Dedifferentiated amniotic fluid mesenchymal stem cell (primary cell): ENCODE data around the gene MTARC2.
"Not testable (repeated sequence)": the region's sequence is repeated elsewhere in the genome, so short reads cannot be mapped to it uniquely, and the experiment has no call there.

Experiments used
- DNase-seq: peaks from one replicate; pipeline ENCODE4 v3.0.0-alpha.2; 2016; ENCODE audit errors: extremely low spot score

The MTARC2 gene

DNA sequence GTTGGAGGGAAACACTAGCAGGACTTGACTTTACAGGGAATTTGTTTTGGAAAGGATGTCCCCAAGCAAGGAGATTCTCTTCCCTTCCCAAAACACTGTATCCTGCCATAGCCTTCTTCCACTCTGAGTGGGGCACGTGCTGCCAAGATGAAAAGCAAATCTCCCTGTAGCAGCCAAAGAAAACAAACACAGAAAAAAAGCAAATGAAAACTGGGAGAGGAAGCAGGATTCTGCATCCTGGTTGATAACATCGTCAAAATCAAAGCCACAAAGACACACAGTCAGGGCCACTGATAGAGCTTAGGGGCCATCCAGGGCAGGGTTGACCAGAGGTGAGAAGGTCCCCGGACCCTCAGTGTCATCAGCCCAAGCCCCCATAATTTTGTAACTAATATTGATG, 16.0 kb upstream of the MTARC2 start:
- DNase-seq = no peak

DNA sequence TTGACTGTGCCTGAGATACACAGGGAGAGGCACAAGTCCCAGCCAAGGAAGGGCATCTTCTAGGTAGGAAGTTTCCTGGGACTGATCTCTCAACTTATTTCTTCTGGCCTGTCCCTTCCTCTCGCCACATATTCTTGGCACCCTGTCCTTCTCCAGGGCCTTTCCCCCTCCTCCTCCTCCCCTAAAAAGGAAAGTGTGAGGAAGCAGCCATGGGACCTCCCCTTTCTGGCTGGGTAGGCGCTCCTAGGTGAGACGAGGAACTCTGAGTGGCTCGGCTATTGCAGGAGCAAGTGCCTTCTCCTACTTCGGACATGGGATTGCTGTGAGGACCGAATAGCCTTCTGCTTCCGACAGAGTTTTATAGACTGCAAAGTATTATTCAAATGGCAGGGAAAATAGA, 15.5 kb upstream of the MTARC2 start:
- no peak for DNase-seq

DNA sequence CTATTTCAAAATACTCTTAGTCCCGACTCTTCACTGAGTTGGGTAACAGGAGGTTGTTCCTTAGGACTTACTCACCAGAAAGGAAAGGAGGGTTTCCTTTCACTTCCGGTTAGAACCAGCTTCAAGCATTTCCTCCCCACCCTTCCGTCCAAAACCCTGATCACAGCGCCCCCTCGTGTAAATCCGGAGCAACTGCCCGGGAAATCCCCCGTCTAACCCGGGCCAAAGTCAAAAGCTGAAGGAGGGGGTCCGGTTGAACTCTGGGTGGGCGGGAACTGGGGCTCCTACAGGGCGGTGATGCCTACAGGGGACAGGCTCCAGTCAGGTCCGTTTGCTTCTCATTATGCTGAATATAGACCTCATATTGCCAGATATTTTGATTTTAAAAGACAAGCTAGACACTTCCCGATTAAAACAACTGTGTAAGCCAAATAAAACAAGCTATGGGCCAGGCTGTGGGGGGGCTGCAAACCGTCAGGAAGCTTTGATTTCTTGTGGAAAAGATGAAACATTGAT, 15.0 kb upstream of the MTARC2 start:
- DNase-seq = peak; percentile 86

DNA sequence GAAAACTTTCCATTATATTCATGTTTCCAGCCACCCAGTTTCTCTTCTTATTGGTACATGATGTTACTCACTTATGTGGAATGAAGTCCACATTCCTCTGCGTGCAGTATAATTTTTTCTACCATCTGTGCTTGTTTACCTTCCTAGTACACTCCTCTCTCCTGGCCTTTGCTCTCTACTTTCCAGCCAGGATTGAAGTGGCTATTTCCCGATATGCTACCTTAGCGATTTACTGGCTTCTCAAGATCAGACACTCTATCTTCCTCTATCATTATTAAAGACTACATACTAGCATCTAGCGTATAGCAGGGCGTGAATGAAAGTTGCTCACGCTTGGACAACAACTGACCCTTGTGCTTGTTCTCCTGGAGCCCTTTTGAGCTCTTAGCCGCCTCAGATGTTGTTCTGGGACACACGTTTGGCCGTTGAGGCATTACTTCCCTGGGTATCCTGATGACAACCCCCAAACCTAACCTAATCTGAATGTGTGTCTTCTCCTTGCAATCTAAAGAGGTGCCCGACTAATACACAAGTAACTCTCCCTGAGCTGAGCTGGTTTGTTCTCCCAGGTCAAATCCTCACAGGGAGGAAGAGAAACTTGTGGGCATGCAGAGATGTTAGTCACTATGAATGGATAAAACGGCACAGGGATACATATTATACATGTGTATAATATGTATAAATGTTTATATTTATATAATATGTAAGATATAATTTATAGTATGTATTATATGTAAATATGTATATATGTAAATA, 13.4 kb upstream of the MTARC2 start:
- DNase-seq = peak; percentile 55

DNA sequence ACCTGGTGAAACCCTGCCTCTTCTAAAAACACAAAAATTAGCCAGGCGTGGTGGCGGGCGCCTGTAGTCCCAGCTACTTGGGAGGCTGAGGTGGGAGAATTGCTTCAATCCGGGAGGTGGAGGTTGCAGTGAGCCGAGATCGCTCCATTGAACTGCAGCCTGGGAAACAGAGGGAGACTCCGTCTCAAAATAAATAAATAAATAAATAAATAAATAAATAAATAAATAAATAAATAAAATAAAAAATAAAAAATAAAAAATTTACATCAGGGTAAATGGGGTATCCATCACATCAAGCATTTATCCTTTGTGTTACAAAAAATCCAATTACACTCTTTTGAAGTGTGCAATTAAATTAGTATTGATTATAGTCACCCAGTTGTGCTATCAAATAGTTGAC, 11.8 kb upstream of the MTARC2 start:
- DNase-seq = not testable (repeated sequence)

DNA sequence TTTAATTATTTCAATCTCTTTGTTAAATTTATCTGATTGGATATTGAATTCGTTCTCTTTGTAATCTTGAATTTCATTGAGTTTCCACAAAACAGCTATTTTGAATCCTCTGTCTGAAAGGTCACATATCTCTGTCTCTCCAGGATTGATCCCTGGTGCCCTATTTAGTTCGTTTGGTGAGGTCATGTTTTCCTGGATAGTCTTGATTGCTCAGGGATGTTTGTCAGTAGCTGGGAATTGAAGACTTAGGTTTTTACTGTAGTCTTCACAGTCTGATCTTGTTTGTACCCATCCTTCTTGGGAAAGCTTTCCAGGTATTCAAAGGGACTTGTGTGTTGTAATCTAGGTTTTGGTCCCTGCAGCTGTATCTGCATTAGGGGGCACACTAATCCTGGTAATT, 6.8 kb upstream of the MTARC2 start:
- DNase-seq = no peak

DNA sequence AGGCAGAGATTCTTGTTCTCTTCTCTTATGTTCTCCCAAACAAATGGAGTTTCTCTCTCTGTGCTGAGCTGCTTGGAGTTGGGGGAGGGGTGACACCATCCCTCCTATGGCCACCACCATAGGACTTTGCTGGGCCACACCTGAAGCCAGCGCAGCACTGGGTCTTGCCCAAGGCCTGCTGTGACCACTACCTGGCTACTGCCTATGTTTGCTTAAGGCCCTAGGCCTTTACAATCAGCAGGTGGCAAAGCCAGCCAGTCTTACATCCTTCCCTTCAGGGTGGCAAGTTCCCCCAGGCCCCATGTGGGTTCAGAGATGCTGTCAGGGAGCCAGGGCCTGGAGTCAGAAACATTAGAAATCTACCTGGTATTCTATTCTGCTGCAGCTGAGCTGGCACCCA, 6.3 kb upstream of the MTARC2 start:
- DNase-seq = no peak

DNA sequence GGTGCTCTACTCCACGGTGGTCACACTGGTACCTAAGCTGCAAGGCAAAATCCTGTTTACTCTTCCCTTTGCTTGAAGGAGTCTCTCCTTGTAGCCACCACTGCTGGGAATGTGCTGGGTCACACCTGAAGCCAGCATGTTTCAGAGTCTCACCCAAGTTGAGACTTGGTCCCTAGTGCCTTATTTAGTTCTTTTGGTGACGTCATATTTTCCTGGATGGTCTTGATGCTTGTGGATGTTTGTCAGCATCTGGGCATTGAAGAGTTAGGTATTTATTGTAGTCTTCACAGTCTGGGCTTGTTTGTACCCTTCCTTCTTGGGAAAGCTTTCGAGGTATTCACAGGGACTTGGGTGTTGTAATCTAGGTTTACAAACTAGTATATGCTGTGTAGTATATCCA, 5.6 kb upstream of the MTARC2 start:
- DNase-seq = no peak

DNA sequence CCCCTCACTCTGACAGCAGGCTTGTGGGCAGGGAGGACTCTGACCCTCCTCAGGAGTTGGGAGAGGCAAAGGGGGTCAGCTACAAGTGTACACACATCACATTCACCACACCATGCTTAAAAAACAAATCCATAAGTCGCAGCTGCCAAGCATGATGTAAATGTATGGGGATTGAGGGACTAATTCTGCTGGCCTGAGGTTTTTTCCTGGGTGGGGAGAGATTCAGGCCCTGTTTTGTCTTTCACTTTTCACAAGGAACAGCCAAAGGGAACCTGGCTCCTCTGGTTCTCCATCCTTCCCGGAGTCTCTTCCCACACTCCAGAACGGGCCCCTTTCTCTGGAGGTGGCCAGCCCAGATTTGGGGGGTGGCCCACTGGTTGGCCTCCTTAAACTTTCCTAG, 1.3 kb upstream of the MTARC2 start:
- DNase-seq = no peak

DNA sequence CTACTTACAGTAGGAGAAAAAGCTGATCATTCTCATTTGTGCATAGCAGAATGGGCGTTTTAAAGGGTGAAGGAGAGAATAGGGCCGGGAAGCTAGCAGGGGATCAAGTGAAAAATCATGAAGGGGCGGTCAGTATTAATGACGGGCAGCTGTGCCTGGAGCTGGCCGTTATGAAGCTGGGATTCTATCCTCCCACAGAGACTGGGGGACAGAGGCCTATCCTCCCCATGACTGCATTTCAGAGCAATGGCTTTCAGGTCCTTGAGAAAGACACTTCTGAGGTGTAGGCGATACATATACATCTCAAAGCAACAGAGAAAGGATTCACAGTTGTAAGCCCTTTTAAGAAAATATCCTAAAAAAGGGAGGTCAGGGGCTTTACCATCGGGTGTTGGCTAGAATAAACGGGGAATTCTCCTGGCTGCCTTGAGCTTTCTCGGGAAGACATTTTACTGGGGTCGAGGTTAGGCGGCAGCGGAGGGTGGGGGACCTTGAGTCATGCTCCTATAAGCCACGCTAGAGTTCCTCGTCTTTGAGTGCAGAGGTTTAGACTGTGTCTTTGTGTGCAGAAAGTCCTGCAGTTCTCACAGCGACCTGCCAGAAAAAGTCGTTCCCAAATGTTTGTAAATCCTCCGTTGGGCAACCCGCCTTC, 559 bp upstream of the MTARC2 start:
- no peak for DNase-seq

DNA sequence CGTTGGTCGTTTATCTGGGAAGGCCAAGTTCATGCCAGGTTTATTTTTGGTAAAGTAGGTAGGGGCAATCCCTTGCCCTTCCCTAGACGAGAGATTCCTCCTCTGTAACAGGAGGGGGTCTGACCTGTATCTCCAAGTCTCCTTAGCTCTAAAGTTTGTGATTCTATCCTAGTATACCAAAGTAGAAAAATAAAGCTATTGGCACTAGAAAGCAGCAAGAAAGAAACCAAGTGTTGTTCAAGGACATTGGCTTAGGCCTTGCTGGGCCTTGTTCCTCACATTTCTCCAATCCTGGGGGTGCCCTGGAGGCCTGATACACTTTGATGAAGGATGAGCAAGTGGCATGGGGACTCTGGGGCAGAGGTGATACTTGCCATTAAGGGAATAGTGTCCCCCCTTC, 814 bp downstream of the MTARC2 start:
- DNase-seq = no peak

DNA sequence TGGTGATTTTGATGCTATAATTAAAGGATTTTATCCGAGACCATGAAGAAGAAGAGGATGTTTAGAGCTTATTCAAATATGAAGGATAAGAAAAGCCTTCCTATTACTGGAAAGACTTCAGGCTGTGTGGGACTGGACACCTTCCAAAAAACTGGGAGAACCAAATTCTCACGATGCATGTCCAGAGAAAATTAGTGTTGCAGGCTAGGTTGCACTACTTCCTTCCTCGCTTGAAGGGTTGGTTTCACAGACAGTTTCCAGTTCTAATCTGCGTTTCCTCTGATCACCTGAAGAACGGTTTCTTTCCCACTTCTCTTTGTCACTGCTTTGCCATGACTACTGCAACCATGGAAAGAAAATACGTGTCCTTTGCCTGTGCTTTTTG, 2.0 kb downstream of the MTARC2 start:
- DNase-seq = no peak

DNA sequence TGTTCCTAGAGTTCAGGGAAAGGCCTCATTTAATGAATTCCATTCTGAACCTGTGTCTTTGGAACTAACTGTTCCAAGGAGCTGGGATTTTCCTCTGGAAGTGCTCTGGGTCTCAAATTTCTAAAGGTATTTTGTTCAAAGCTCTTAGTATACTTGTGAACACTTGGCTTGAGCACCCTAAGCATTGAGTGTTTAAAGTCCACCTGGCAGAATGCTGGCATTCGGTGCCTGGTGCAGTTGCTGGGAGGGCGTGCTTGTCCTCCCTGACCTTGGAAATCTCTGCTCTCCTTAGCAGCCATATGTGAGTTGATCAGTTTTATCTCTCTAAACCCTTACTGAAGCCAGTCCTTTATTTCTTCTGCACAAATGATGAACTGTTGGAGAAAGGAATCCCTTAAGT, 3.0 kb downstream of the MTARC2 start:
- no peak for DNase-seq

DNA sequence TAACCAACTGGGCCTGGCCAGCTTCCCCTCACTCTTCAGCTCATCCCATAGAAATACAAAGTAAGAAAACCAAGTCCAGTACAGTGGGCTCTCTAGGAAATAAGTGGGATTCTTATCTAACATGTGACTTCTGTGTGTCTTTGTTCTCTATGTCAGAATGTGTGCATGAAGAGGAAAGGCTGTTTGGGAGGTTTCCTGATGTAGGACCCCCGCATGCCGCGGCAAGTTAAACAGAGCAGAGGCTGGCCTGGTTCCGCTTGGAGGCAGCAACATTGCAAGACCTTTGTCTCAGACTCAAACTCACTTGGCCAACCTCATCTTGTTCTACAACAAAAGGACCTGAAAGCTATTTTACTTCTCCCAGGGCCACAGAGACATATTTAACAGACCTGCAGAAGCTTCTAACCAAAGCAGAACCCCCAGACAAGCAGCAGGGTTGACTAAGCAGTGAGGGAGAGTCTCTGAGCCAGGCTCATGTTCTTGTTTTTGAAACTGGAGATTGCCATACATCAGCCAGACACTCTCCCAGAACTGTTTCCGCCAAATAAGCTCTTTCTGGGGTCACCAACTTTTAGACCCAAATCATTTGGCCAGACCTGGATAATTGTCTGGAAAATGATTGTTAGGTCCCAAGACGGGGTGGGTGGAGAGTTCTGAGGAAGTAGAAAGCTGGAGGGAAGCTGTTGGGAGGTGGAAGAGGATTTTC, 6.2 kb downstream of the MTARC2 start:
- no peak for DNase-seq

DNA sequence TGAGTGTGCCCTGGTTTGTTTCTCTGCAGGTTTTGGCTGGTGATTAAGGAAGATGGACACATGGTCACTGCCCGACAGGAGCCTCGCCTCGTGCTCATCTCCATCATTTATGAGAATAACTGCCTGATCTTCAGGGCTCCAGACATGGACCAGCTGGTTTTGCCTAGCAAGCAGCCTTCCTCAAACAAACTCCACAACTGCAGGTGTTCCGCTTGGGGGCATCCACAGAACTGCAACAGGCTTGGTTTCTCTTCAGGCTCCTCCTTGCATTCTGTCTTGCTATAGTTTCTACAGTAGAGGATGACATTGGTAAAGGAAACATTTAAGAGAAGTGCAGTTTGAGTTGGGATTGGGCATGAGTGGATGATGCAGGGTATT, 6.8 kb downstream of the MTARC2 start:
- no peak for DNase-seq

DNA sequence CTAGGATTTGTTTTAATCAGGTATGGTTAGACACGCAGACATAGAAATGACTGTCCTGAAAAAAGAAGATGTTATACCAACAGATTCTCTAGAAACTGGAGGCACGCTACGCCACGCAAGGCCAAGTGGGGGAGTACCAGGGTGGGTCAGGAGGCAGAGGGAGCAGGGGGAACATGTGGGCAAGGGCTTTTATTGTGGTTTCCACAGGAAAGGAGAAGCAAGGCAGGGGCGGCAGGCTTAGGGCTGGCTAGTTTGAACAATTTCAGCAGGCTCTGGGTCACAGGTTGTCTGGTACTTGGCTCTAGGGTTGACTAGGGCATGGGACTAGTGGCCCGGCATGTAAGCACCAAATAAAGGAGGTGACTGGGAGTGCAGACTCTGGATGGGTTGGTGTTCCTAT, 7.2 kb downstream of the MTARC2 start:
- DNase-seq = no peak

DNA sequence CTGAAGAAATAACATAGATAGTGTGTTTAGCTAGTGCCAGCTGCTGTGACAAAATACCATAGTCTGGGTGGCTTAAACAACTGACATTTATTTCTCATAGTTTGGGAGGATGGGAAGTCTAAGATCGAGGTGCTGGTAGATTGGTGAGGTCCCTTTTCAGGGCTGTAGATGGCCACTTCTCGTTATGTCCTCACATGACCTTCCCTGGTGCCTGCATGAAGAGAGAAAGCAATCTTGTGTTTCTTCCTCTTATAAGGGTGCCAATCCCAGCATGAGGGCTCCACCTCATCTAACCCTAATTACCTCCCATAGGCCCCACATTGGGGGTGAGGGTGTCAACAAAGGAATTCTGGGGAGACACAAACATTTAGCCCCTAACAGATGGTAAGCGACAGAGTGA, 9.3 kb downstream of the MTARC2 start:
- no peak for DNase-seq

DNA sequence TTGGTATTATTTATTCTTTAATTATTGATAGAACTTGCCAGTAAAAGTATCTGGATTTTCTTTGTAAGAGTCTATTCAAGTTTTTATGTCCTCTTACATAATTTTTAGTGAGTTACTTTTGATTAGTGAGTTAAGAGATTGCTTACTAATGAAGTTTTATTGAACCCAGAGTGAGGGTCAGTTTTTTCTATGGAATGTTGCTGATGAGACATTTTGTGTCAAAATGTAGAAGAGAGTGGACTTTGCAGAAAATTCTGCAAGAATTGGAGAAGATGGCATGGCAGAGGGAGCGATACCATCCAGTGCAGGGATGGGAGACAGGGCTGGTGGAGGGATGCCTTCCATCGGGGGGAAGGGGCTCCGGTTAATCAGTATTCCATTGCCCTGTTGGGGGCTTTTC, 11.0 kb downstream of the MTARC2 start:
- DNase-seq = no peak

DNA sequence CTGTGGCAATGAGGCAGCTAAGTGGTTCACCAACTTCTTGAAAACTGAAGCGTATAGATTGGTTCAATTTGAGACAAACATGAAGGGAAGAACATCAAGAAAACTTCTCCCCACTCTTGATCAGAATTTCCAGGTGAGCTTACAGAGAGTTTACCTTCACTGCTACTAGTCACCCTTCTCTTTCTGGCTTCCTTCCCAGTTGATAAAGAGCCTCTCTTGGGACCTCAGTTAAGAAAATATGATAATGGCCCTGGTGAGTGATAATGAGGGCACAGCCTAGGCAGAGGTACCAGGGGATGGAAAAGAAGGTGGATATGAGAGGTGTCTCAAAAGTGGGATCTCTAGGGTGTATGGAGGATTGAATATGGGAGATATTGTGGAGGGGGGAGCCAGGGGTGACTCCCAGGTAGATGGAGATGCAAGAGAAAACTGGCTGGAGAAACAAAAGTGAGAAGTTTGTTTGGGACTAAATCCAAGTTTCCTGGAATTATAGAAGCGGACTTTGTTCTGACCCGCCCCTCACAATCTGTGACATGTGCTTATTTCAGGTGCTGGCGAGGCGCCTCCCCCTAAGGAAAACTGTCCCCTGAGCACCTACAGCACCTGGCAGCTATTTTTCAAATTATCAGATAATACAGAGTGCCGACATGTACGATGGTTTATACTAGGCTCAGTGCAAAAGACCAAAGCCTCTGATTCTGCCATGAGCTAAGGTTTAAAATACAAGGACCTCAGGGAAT, 13.7 kb downstream of the MTARC2 start:
- no peak for DNase-seq

DNA sequence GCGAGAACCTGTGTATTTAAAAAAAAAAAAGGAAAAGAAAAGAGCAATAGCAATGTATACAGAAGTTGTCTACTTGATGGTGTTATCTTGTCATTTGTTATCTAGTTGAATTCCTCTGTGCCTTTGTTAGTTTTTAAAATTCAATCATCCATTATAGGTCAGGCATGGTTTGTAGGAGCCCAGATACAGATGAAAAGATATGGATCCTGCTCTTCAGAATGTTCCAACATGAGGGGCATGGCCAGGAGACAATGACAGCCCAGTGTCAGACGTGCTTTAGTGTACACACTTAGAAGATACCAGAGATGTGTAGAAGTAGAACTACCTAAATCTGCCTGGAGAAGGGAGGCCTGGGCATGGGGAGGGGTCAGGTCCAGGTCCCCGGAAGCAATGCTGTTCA, 16.6 kb downstream of the MTARC2 start:
- DNase-seq = no peak

DNA sequence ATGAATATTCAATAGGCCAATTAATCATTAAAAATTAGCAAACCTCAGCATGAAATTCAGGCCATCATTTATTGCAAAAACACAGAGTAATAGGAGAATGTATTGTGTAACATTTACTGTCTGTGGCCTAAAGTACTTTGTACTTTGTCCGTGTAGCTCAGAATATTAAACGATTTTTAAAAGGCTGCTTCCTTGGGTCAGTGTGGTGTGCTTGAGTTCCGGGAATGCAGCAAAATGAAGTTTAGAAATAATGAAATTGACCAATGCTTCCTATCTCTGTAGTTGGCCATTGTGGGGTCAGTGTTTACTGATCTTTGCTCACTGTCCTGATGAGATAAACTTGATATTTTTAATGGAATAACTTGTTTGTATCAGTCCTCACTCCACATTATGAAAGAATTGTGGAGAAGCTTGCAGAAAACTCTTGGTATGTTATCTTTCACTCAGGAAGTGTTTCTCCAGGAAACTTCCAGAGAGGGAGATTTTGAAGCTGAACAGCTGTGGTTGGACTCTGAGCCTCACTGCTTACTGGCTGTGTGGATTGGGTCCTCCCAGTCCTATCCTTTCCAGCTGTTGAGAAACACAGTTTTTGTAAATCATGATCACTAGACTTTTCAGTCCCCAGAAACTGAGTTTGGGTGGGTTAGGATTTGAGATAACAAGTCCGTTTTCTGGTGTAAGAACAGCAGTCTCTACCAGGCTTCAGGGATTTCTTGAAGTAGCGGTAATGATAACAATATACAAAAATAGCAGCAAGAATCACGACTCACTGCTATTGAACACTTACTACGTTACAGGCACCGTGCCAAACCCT, 19.4 kb downstream of the MTARC2 start:
- no peak for DNase-seq
